Aorta (tissue), 5 donors: ENCODE results near the gene CDK13. TPM values are rescaled to one million over a fixed set of nuclear protein-coding genes. Genes with fewer than 3 reads are reported as not detected.
"Not testable (repeated sequence)": the region's sequence is repeated elsewhere in the genome, so short reads cannot be mapped to it uniquely, and the experiment has no call there.

Experiments
- ATAC-seq: fragments of 200-7000 bp; cut with Tn5 transposase; one replicate; pipeline ENCODE4 v1.9.1; 2022; ENCODE audit warnings: moderate library complexity; ENCODE audit not compliant: low FRiP score
- DNase-seq, 2 donors: peaks; one replicate each; pipeline ENCODE4 v3.0.0-alpha.2; 2020
- H3K27ac ChIP-seq, 2 donors: one replicate each; pipeline ENCODE4 v1.5.1; 2013; ENCODE audit warnings: low read length in 2 of 2, mild to moderate bottlenecking in 2 of 2, moderate library complexity in 2 of 2, control low read depth in 1 of 2, inconsistent platforms in 1 of 2, low read depth in 1 of 2
- H3K27me3 ChIP-seq, 2 donors: one replicate each; pipeline ENCODE4 v1.6.1; 2013; ENCODE audit warnings: control low read depth in 1 of 2, low read length in 1 of 2, mild to moderate bottlenecking in 1 of 2, moderate library complexity in 1 of 2; ENCODE audit not compliant: insufficient read depth in 2 of 2, control insufficient read depth in 1 of 2
- H3K36me3 ChIP-seq, 2 donors: one replicate each; pipeline ENCODE4 v1.6.1; 2013; ENCODE audit warnings: control low read depth in 1 of 2, low read length in 1 of 2, mild to moderate bottlenecking in 1 of 2; ENCODE audit not compliant: insufficient read depth in 2 of 2, control insufficient read depth in 1 of 2
- H3K4me1 ChIP-seq, 2 donors: one replicate each; pipeline ENCODE4 v1.6.1; 2013; ENCODE audit warnings: low read length in 2 of 2, control low read depth in 1 of 2, mild to moderate bottlenecking in 1 of 2, moderate library complexity in 1 of 2; ENCODE audit not compliant: insufficient read depth in 2 of 2, control insufficient read depth in 1 of 2
- H3K4me3 ChIP-seq, 2 donors: one replicate each; pipeline ENCODE4 v1.5.1; 2013; ENCODE audit warnings: low read length in 2 of 2, control low read depth in 1 of 2, mild to moderate bottlenecking in 1 of 2
- H3K9me3 ChIP-seq: one replicate; pipeline ENCODE4 v1.6.1; 2013; ENCODE audit warnings: mild to moderate bottlenecking, low read length; ENCODE audit not compliant: control insufficient read depth
- WGBS, 2 donors: extraction: QIAGEN DNeasy Blood & Tissue Kit; methylation state at CpG; one replicate each; pipeline ENCODE4 v1.1.7; 2013; 5-methylcytosine and 5-hydroxymethylcytosine counted together
- intact Hi-C, 2 donors: fragments of 100-400 bp; cut with DNase I; formaldehyde crosslinking; loops; one replicate each; pipeline versions ENCODE4 v1.14.2 to v1.15.0; 2022
- polyA plus RNA-seq, 2 donors: library from polyadenylated mRNA; stranded (reverse); fragments of 200-250 nt; gene quantifications; one replicate each; pipeline ENCODE4 v1.2.3, GENCODE V29; 2013
- total RNA-seq, 2 donors: library from RNA; stranded (reverse); fragmentation: NEBNext Ultra II Directional; extraction: Animal tissue kit (Norgen Biotek cat#: 25700); gene quantifications; one replicate each; pipeline ENCODE4 v1.2.1, GENCODE V29; 2021
- donor health status: healthy with polysubstance abuse.
- donor health status: Bipolar disorder and iron deficiency.
- donor health status: DM: no; HTN: no; CAD: no.
- donor health status: DM: no; HTN: no; CAD: no.
- donor health status: DM: yes; HTN: yes; CAD: no.

Gene CDK13
- total and polyA plus RNA-seq, 4 donors, result 8.5 to 83.8 (median 39.5) TPM

- DNase-seq, H3K27ac ChIP-seq, ATAC-seq, H3K27me3 ChIP-seq, H3K36me3 ChIP-seq, H3K4me3 ChIP-seq, H3K9me3 ChIP-seq, H3K4me1 ChIP-seq, intact Hi-C loops: not testable (repeated sequence)
- 89 to 94% methylated on average over 7 of the region's 7 CpGs for WGBS, 2 donors
Measured at GRCh38 chr7:40148247-40148580, 198.2 kb downstream of the CDK13 start.

GRCh38 chr7:40148671-40149070 is 198.6 kb downstream of the CDK13 start:
- H3K4me1 ChIP-seq, result no peaks in the 10 kb centered on the region
- intact Hi-C loops, result no loop called here
- WGBS, 2 donors, result 96 to 97% methylated on average over 2 of the region's 2 CpGs
- no peak overlapping the region for H3K27ac ChIP-seq
- H3K9me3 ChIP-seq, result peaks cover 1% of the 10 kb centered on the region
- no peak for DNase-seq
- no peaks in the 10 kb centered on the region for H3K36me3 ChIP-seq
- no peak for ATAC-seq
- H3K27me3 ChIP-seq, result no peaks in the 10 kb centered on the region
- no peak overlapping the region for H3K4me3 ChIP-seq

Other genes with a start within 250 kb of the CDK13 start
- gene MPLKIP, start 184.4 kb downstream of the CDK13 start, total RNA-seq, result 10 to 100 TPM; 17.8 to 25.8 TPM
- gene MPLKIP, start 184.4 kb downstream of the CDK13 start, polyA plus RNA-seq, result 10 to 100 TPM; 28.7 to 34.7 TPM
- gene SUGCT, start 184.7 kb downstream of the CDK13 start, total RNA-seq, result 10 to 100 TPM; 37.9 to 47.1 TPM
- 100 to 1,000 TPM in 1 of 2 donors, 10 to 100 TPM in 1; 59.3 to 152 TPM for gene SUGCT, start 184.7 kb downstream of the CDK13 start, polyA plus RNA-seq